Stimulated activated CD4-positive, alpha-beta T cell treated with anti-CD3 and anti-CD28 coated beads, Interleukin-4, amount 100 ng/mL, for 24 hours (primary cell): ENCODE results near the gene ADCY7.

ENCODE experiments used
- DNase-seq: peaks from one replicate; pipeline ENCODE4 v3.0.0-alpha.2; 2020

ADCY7 gene

DNA sequence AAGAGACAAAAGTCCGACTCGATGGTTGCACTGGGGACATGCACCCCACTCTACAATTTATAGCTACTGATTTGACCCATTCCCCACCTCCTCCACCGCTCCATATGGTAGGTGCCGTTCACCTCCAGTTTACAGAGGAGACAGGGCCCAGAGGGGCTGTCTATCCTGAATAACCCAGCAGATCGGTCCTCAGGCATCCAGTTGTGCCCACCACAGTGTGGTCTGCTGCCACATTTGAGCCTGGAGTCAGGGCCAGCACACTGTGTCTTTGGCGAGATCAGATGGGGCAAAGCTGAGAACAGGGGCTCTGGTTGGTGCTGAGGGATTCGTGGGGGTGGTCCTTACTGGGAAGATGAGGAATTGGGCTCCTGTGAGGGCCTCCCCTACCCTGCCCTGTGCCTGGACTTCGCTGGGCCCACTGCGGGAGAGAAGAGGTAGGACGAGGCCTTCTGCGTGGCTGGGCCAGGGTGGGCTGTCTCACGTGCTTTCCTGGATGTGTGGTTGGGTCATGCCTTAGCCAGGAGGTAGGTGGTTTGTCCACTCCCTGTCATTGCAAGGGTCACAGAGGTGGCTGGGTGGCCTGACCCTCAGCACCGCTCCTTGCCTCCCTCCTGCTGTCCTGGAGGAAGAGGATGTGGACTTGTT, 2.8 kb downstream of the ADCY7 start:
- DNase-seq: no peak

DNA sequence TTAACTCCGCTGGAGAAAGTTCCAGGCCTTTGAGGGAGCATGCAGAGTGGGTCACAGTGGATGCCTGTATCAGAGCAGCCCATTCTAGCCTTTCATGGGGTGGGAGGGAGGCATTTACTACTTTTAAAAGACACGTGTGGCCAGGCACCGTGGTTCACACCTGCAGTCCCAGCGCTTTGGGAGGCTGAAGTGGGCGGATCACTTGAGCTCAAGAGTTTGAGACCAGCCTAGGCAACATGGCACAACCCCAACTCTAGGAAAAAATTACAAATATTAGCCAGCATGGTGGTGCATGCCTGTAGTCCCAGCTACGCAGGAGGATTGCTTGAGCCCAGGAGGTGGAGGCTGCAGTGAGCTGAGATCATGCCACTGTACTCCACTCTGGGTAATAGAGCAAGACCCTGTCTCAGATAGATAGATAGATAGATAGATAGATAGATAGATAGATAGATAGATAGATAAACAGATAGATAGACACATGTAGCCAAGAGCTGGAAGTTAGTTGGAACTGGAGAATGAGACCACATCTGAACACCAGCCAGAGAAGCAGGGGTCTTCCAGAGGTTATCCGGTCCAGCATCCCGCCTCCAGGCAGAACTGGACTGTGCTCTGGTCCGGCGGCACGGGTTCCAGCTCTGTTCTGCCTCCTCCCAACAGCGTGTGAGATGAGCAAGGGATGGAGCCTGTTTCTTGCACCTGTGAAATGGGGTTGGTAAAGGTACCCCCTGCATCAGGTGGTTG, 3.6 kb downstream of the ADCY7 start:
- no peak for DNase-seq

DNA sequence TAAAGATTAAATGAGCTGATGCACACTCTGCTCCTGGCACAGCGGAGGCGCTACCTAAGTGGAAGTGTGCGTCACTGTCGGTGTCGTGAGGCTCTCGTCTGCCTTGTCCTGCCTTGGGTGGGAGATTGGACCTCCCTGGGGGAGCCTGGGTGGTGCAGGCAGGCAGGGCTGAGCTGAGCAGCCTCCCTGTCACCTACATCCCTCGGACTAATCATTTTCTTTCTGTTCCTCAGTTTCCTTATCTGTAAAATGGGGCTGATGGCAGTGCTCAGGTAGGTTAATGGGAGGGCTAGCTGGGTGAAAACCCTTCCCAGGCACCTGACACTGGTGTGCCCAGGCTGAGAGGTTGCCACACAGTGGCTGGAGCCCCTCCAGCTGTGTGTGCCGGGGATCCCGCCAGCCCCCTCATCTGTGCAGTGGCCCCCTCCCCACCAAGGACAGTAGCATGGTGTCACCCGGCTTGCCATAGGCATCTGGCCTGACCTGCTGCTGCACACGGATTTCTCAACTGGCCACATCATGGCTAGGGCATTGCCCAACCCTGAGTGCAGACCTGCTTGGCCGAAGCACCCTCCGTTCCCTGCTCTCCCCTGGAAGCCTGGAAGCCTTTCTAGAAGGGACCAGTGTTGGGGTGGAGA, 4.3 kb downstream of the ADCY7 start:
- DNase-seq: no peak

DNA sequence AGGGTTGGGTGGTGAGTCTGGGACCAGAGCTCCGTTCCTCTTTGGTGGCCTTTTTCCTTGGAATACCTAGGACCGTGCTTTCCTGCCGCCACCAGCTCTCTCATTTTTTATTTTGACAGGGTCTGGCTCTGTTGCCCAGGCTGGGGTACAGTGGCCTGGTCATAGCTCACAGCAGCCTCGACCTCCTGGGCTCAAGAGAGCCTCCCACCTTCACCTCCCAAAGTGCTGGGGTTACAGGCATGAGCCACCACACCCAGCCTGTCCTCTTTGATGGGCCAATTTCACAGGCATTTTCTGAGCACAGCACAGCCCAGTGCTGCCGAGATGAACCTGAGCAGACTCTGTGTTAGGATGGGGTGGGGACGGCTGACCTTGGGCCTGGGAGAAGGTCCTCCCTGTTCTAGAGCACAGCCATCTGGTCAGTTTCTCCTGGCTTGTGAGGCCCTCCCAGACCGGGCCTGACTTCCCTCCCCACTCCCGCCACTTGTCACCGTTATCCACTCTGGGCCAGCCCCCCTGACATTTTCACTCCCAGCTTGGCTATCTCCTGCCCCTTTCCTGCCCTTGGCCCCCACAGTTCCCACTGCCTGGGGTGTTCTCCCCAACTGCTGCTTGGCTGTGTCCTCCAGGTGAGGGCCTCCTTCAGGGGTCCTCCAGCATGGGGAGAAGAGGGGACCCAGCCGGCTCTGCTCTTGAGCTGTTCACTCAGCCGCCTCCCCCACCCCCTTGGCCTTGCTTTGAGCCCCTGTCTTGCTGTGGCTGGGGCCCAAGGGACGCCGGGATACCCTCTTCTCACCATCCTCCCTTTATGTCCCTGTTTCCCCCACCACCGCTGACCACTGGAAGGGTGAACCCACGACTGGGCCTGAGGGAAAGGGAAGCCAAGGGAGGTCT, 5.0 kb downstream of the ADCY7 start:
- DNase-seq: no peak

DNA sequence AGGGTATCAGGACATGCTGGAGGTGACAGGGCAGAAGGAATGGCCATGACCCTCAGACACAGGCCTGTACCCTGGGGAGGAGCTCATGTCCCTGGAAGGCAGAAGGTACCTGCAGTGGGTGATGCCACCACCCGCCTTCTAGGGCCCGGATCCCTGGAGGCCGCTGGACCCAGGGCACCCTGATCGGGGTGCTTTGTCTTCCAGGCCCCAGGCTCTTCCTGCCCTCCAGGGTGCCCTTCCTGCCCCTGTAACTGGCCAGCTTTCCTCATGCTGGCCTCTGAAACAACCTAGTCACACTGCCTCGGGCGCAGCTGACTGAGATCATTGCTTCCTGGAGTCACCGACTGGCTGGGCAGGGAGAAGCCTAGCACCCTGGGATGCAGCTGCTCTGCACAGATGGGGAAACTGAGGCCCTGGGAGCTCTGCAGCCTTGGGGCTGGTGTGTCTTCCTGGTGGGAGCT, 5.8 kb downstream of the ADCY7 start:
- no peak for DNase-seq

DNA sequence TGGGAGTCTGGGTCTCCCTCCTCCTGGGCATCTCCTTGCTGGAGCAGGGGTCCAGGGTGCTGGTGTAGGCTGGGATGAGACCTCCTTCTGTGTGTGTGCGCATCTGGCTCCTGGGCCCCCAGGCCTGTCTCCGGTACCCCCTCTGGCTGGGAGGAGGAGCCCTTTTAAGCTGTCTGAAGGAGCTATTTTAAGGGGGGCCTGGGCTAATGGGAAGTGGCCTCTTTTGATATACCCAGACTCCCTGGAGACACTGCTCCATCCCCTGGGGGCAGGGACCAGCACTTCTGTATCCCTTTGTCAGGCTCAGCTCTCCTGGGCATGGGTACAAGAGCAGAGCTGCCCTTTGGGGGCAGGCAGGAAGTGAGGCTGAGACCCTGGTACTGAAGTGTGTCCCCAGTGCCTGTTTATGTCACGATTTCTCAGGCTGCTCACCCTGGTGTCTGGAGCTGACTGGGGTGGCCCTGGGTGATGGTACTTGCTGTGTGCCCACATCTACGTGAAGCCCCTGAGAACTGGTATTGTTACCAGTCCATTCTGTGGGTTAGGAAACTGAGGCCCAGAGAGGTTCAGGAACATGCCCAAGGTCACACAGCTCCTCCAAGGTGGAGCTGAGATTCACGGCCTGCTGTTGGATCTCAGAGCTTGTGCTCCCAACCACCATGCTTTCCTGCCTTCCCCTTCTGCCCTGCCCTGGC, 6.5 kb downstream of the ADCY7 start:
- no peak for DNase-seq

DNA sequence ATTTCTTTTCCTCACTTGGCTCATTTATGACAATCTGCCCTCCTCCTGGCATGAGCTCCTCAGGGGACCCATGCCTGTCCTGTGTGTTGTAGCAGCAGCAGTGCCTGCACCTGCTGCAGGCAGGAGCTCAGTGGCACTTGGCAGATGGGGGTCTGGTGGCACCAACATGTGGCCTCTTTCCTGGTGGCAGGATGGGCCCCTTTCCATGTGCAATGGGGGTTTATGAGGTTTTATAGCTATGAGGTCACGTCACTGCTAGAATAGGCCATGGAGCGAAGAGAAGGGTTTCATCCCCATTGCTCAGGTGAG, 7.0 kb downstream of the ADCY7 start:
- DNase-seq: no peak

DNA sequence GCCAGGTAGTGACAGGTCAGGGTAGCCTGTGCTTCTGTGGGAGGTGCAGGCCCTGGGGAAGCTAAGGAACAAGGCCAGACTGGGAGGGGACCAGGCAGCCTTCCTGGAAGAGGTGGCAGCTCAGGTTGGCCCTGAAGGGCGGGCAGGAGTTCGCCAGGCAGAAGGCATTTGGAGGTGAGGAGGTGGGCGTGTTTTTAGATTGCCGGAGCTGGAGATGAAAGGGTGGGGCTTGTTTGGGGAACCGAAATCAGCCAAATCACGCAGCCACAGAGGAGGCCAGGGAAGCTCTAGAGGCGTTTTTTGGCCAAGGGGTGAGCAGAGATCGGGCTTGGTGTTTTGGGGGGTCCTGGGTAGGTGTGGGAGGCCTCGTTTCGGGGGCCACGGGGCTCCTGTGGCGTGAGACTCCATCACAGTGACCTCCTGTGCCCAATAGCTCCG, 7.6 kb downstream of the ADCY7 start:
- peak; percentile 62 for DNase-seq

DNA sequence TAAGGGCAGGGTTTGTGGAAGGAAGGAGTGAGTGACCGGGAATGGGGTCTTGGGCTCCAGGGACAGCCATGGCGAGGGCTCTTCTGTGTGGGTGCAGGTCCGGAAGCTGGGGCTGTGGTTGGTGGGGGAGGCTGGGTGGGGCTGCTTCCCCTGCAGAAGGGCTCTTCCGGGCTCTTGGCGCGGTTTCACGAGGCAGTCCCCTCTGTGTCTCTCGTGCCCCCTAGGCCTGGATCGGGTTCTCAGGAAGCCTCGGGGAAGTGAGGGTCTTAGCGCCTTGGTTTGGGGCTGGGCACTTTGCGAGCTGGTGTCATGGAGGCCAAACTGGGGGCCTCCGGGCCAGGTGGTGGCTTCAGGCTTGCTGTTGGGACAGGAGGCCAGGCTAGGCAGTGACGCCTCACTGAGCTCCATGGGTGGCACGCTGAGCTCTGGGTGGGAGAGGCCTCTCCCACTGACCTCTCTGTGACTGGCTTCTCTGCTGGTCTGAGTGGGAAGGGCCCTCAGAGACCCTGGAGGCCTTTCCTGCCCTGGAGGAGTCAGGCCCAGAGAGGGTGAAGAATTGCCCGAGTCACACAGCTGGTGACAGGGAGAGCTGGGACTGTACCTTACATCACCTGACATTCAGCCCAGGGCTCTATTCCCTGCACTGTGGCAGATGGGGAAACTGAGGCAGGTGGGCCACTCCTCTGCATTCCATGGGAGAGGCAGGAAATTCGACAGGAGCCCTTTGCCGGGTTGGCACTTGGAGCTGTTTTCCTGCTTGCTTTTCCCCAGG, 8.2 kb downstream of the ADCY7 start:
- peak; percentile 42 for DNase-seq

DNA sequence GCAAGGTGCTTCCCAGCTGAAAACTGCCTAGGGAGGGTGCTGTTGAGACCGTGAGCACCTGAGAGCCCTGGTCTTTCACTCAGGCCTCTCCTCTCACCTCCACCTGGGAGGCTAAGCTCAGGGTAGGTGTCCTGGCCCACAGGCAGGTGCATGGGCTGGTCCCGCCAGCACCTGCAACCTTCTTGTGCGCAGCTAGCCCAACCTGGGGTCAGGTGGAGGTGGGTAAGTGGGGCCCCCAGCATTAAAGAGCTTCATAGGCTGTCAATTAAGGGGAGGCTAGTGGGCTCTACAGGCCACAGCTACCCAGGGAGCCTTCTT, 8.7 kb downstream of the ADCY7 start:
- DNase-seq: no peak

DNA sequence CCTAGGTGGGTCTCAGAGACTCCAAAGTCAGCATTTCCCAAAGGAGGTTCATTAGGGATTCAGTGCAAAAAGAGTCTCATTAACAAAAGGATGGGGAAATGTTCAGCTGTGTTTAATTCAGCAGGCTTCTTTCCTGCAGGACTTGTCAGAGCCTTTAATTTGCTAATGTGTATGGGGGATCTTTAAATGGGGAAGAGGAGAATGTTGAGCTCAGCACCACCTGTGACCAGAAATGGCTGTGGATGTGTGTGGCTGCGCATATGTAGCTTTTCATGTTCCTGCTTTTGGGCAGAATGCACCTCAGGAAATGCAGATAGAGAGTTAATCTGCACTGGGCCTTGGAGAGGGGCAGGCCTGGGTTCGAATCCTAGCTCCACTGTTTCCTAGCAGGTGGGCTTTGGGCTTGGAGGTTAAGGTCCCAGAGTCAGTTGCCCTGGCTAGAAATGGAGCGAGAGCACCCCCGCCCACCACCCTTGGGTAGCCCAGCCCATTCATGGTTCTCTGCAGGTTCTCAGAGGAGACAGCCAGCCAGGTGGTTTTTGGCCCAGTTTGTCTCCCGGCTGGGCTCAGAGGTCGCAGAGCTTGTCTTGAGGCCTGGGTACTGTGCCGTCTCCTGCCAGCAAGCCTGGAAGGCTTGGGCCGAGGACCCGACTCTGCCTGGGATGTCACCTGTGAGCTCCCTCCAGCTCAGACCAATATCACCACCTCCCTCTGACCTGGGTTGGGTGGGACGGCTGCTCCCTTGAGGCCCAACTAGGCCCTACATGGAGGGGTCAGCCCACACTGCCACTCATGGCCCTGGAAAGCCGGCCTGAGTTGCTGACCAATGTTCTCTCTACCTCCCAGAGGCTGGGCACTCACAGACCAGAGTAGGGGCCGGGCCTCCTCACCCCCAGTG, 9.3 kb downstream of the ADCY7 start:
- DNase-seq: no peak

DNA sequence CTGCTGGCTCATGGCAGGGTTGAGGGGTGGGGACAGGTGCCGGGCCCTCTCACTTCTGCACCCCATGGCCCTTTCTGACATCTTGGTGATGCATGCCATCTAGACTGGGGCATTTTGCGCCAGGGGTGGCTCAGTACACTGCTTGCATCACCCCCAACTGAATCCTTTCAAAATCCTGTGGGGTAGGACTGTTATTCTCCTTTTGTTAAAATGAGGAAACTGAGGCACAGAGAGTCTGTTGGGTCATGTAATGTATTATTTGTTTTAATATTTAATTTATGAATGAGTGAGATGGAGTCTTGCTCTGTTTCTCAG, 9.9 kb downstream of the ADCY7 start:
- DNase-seq: no peak

DNA sequence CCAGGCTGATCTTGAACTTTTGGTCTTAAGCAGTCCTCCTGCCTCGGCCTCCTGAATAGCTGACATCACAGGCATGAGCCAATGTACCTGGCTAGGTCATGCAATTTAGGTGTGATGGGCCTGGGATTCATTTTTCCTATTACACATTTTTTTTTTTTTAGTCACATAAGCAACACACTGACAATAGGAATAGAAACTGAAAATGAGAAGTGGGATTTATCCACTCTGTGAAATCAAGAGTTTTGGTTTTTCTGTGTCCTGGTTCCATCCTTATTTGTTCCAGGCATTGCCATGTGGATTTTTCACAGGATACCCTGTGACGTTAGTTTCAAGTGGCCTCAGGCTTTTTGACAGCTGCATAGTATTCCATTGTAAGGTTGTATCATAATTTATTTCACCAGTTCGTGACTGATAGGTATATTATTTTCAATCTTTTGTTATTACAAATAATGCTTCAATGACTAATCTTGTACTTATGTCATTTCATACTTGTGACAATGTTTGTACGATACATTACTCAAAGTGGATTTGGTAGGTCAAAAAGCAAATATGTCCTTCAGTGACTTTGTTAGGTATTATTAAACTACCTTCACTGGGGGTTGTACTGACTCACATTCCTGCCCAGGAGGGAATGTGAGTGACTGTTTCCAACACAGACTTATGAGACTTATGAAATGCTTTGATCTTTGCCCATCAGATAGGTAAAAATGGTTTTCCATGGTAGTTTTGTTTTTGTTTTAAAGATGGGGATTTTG, 10.6 kb downstream of the ADCY7 start:
- DNase-seq: peak; percentile 47

DNA sequence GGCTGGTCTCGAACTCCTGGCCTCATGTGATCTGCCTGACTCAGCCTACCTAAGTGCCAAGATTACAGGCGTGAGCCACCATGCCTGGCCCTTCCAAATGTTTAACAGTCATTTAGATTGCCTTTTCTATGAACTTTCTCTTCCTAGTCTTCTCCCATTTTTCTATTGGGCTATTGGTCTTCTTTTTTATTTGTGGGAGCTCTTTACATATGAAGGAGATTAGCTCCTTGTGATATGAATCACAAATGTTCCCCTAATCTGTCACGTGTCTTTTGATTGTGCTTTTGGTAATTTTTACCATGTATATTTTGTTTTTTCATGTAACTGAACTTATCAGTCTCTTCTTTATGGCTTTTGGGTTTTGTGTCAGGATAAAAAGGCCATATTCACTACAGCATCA, 11.9 kb downstream of the ADCY7 start:
- DNase-seq: no peak

DNA sequence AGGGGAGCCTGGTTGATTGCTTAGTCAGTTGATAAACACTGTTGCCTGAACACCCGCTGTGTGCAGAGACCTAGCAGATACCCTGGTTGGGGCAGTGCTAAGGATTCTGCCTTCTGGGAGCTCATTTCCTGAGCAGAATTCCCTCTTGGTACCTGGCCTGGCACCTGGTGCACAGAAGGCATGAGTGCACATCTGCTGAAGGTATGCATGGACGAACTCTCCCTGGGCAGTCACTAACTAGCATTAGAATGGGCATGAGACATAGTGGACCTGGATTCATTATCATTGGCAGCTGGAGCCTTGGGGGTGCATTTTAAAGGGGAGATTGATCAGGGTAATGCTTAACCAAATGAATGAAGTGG, 13.1 kb downstream of the ADCY7 start:
- no peak for DNase-seq

DNA sequence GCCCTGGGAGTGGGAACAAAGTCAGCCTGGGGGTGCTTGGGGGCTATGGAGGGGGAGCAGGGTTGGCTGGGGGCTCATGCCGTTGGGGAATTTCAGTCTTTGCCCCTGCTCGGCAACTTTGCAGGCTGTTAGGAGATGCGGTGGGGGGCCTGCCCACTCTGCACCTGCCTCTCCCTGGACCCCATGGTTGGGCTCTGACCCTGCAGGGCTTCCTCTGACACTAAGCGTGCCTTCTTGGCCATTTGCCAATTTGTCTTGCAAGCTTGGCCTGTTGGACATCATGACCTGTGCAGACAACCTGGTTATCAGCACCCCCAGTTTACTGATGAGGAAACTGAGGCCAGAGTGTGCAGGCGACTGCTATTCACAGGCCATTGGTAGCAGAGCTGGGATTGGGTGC, 14.6 kb downstream of the ADCY7 start:
- DNase-seq: no peak

DNA sequence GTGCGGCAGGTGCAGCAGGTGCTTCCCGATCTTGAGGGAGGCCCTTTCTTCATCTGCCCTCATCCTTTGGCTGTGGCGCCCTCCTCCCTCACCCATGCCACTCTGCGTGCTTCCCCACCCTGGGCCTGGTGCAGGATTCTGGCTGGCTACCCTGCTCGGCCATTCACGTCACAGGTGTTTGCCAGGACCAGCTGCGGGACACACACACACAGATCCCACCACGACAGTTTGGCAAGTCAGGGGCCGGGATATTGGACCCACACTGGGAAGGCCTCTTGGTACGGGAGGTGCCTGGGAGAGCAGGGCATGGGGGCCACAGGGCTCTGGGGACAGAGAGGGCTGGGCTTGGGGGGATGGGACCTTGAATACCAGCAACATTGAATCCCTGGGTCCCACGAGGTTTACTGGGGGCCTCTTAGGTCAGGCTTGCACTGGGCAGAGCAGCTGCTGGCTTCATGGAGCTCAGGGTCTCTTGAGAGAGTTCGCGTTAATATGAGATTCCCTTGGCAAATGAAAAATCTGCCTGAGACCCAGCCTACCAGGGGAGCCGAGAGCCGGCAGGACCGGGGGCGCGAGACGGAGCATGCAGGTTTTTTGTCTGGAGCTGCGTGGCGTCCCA, 15.1 kb downstream of the ADCY7 start:
- no peak for DNase-seq

DNA sequence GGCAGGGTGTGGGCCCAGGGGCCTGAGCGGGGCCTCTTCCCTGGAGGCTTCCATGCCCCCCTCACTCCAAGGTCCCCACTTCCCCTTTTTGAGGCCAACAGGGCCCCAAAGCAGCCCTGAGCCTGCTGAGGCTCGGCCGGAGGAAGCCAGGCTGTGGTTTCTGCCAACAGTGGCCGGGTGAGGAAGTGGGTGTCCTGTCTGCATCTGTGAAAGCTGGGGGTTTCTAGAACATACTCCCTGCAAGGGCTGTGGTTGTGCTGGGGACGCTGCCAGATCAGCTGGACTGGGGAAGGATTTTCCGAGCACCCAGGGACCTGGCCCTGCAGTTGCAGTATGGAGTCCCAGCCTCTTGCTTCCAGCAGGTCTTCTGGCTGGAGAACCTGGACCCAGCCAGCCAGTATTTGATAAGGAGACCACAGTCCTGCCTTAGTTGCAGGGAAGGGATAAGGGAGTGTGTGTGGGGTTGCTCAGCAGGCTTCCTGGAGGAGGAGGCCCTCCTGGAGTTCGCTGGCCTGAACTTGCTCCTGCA, 15.7 kb downstream of the ADCY7 start:
- peak; percentile 48 for DNase-seq

DNA sequence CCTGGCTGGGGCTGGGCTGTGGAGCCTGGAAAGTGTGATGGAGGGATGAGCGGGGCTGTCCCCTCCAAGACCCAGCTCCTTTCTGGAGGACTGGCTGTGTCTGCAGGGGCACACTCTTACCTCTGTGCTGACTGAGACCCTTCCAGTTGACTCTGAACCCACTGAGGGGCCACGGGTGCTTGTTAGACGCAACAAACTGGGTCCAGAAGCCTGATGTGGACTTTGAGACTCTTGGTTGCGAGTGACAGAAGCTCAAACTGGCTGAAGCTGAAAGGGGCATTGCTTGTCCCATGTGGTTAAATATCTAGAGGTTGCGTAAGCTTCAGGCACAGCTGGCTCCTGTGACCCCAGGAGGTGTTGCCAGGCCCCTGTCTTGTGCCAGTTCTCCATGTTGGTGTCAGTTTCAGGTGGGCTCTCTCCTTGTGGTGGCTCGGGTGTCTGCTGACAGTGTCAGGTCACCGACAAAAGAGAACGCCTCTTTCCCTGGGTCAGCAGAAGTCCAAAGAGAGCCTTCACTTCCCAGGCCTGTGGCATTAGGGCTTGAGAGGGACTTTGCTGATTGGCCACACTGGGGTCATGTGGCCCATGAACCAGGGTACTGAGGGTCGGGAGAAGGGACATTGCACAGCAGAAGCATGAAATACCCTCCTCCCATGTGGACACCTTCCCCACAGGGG, 16.7 kb downstream of the ADCY7 start:
- no peak for DNase-seq
